ENCODE measurements around the gene ROBO1.
"Not testable (repeated sequence)": the region's sequence is repeated elsewhere in the genome, so short reads cannot be mapped to it uniquely, and the experiment has no call there.

ROBO1 gene

DNA sequence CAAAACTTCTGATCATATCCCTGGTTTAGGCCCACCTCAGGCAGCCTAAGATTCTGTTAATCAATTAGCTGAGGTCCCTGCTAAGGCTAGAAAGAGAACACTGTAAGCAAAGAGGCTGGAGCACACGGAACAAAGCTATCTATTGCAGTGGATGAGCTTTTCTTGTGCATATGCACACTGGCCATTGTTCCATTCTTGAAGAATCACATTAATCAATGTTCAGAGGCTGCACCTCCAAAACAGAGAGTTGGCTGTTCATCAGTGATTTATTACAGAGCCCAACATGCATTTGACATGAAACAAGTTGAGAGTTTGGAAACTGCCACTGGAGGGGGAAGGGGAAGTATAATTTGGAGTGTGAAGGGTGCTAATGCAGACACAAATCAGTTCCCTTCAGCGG, 873.0 kb downstream of the ROBO1 start:
- DNase-seq: no peak

DNA sequence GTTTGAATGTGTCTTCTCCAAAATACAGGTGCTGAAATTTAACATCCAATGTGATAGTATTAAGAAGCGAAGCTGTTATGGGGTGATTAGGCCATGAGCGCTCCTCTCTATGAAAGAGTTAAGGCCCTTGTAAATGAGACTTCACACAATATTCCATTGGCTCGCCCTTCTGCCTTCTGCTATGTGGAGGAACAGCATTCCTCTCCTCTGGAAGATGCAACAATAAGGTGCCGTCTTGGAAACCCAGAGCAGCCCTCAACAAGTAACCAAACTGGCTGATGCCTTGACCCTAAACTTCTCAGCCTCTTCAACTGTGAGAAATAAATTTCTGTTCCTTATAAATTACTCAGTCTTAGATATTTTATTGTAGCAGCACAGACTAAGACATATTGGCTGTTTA, 874.6 kb downstream of the ROBO1 start:
- DNase-seq: no peak

DNA sequence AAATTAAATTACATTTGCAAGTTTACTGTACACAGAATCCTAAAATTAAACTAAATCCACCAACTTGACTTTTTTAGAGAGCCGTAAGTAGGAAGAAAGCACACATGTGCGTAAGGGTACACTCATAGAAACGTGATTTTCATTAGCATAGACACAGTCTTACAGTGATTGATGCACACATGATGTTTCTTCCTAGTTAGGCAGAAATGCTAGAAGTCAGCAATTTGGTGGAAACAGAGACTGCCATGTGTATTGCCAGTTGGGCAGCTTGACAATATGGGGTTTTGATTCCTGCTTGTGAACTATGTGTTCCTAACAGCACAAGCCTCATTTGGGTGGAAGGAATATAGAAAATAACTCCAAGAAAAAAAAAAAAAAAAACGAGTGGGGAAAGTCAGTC, 878.5 kb downstream of the ROBO1 start:
- no peak for DNase-seq

DNA sequence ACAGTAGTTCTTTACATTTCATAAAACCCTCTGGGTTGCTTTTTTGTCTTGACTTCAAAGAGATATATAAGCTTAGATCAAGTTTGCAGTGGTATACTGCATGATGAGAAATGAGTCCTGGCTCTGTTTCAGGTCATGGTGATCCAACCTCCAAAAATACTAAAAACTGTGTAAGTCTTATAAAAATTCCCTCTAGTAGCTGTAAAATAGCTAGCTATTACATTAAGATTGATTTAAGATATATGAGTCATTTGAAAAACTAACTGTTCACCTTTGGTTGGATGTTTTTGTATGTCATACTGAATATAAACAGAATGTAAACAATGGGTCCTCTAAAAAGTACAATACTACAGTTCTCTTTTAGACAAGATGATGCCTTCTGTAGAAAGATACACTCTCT, 879.2 kb downstream of the ROBO1 start:
- DNase-seq: no peak

DNA sequence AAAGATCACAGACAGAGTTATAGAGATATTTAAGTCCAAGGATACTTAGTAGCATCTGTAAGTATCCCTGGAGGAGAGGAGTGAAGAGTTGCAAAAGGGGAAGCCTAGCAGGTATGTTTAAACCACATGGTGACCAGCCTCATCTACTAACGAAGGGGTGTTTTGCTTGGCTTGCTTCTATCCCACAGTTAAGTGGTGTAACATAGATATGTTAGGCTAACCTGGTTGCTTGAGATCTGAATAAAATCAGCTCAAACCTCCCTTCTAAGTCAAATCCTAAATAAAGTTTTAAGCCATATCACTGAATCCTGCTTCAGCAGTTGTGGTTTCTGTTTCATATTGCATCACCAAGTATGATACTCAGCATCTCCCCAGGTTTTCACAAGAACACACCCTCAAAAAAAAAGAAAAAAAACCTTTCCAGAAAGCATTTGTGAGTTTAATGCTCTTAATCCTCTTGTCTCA, 880.2 kb downstream of the ROBO1 start:
- no peak for DNase-seq

DNA sequence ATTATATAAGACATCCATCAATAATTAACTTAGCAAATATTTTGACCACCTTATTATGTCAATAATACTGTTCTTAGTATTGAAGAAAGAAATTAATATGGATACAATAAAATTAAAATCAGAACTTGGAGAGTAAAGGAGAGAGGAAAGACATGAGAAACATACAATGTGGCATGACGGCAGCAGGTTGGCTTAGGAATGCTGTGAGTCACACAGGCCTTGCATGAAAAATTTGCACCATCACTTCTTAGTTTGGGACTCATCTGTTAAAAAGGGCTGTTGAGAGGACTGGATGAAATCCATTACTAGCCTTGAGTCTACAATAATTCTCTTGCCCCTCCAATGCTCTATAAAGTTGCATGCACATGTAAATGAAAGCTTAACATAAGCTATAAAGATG, 880.8 kb downstream of the ROBO1 start:
- no peak for DNase-seq

DNA sequence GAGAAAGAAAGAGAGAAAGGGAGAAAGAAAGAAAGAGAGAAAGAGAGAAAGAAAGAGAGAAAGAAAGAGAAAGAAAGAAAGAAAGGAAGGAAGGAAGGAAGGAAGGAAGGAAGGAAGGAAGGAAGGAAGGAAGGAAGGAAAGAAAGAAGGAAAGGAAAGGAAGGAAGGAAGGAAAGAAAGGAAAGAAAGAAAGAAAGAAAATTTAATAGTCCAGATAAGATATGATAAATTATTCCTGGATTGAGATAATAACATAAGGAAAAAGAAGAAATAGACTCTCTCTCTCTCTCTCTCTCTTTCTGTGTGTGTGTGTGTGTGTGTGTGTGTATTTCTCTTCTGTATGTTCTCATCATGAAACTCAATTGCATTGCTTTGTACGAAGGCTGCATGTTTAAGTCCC, 883.2 kb downstream of the ROBO1 start:
- not testable (repeated sequence) for DNase-seq

DNA sequence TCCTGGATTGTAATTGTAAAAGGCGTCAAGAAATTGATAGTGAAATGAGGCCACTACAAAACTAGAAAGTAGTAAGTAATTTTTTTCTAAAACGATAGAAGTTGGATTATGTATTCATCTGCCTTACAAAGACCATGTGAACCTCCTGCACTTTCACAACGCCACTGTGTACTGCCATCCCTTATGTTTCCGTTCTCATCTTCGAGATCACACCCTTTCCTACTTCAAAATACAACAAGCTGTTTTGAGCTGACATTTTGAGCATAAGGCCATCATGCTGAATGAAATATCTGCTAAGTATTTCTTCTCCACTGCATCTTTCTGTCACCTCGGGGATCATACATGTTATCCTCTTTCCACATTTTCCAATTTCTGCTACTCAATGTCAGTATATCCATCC, 885.5 kb downstream of the ROBO1 start:
- no peak for DNase-seq

DNA sequence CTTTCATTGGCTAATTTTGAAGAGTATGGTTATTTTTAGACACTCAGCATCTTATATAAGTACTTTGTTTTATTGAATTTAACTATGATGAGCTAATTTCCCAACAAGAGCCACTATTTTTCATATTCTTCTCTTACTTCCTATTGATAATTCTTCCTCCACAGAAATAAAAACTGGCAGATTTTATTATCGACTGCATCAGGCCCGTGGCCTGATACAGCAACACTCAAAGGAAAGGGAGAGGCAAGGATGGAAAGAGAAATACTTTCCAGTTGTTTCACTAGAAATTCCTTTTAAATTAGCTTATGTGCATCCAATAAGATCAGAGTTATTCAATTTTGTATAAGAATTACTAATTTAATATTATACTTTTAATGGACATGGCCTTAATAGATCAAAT, 886.3 kb downstream of the ROBO1 start:
- no peak for DNase-seq

DNA sequence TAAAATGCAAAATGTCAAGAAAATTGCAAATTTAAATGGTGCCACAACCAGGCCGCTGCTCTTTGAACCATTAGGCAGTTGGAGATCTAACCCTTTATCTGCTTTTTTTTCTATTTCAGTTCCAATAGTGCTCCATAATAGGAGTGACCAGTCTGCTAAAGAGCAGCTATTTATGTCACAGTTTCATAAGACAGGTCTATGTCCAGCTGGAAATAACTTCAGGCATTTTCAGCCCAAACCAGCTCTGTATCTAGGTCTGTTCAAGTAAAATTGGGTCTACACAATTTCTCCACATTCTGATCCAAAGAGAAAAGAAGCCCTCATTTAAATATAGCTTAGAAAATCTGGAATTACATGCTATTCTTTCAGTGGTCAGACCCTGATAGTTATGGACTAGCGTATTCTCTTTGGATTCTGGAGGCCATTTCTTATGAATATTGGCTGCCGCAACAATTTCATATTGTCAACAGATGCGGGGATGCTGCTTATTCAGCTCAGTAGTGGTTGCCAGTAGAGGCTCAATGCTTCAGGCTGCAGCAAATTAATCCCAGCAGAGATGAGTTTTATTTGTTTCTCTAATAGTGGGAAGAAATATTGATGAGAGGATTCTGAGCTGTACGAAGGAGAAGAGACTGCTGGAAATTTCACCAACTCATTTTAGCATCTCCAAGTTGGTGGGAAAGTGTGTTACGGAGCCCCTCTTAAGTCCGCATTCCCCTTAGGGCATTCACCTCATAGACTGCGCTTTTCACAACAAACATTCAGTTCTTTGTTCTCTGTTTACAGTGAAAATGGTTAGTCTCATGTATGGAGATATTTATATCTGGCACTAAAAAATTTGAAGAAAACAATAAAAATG, 887.0 kb downstream of the ROBO1 start:
- no peak for DNase-seq

DNA sequence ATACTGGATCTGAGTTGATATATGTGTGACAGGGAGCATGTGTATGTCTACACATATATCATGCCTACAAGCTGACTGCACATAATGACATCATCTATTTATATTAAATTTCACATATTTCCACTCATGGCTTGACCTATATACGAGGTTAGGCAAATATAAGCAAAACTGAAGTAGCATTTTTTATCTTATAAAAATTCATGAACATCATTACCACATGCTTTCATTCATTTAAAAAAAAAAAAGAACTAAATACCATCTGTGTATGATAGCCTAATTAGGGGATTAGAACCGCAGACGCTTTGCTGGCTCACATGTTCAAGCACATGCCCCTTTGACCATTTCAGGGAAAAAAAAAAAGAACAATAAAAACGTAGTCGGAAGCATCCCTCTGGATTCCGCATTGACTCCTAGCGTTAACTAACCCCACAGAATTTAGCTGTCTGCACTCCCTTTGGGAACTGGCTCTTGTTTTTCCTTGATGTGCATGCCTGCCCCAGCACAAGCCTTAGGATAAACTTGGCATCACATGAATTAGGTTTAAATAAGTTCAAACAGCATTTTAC, 888.4 kb downstream of the ROBO1 start:
- no peak for DNase-seq

DNA sequence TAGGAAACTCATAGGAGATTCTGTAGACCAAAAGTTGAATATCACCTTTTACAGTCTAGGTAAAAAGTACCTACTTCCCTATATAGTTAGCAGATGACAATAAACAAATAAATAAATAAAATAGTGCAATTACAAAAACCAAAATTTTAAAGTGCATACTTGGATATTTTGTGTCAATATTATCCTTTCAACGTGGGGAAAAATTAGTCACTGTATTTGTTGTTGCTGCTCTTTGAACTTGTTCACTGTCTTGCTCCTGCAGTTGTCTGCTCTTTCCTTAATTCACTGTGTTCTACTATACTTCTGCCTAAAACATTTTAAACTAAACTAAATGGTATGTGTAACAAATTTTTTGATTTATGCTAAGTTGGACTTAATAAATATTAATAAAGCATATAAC, 889.0 kb downstream of the ROBO1 start:
- DNase-seq: no peak

DNA sequence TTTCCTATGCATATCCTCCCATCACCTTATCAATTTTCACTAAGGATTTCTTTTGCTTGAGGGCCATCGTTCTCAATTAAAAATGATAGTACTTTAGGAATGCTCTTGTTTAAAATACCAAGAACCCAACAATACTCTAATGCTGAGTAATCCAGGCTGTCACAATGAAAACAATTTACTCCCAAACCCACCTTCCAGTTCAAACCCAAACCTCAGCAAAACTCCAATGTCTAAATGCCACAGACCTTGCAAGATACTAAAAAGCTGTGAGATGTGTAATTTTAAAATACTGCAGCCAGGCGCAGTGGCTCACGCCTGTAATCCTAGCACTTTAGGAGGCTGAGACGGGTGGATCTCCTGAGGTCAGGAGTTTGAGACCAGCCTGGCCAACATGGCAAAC, 889.8 kb downstream of the ROBO1 start:
- DNase-seq: no peak

DNA sequence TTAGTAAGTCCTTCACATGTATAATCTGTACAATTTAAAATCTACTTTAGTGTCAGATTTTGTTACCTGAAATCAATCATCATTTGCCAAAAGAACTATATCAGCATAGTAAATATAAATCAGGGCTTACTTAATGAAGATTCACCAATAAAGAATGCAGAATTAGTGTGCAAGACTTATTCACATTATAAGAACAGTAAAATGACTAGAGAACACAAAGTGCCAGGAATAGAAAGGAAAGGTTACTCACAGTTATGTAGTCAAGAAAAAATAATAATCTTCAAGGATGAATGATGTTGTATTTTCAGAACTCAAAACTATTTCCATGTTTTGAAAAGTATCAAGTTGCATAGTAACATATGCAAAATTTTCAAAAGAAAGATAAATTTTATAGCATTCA, 891.9 kb downstream of the ROBO1 start:
- DNase-seq: no peak

DNA sequence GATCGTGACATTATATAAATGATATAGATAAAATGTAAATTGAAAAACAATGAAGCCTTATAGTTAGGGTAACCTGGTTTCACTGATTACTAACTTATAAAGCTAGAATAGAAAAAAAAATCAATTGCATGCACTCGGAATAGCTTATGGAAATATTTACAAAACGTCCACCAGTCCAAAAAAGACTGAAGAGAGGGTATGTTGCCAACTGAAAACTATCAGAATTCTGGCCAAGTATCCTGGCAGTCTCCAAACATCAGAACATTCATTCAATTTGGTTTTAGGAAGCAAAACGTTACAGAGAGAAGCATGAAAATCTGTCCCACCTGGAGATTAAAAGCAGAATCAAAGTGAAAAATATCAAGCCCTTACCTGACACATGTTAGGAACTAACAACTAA, 892.4 kb downstream of the ROBO1 start:
- no peak for DNase-seq

DNA sequence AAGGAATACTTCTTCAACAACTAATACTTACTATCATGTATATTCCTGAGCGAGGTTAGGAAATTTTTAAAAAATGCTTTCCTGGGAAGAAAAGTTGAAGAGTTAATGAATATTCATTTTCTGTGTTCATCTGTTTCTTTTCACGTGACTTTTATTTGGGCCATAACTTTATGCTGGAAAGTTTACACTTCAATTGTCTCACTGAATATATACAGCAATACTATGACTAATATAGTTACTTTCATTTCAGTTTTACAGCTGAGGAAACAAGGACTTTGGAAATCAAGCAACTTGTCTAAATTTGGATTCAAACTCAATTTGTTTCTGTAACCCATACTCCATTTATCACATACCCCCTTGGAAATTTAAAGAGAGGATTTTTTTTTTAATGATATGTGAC, 894.2 kb downstream of the ROBO1 start:
- DNase-seq: no peak

DNA sequence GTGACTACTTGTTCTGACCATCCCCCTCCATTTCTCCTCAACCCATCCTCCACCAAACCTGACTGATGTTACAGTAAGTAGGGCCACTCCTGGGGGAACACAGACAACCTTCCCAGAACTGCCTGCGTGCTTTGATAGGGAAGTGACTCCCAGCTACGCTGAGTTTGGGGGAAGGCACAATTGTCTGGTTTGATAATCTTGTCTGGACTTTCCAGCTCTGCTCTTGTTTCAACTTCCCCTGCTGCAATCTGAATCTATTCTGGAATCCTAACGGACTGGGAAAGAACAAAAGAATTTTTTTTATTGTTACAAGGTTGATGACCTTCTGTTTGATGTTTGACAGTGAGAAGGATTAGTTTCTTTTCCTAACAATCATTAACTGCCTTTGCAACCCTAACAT, 895.6 kb downstream of the ROBO1 start:
- no peak for DNase-seq

DNA sequence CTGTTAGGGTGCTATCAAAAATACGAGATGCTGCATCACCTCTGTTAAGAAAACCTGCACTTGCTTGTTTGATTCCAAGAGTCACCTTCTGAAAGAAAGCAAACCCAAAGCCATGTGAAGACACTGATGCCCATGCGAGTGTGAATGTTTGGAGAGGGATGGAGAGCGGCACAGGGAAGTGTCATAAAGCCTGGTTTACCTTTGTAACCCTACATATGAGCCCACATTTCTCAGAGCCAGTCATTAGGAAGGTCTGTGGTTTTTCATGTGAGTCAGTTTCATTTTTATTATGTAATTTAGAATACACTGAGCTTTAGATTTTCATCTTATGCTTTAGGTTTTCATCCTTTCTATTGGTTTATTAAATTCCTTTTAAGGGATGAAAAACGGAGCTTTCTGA, 896.8 kb downstream of the ROBO1 start:
- DNase-seq: no peak

DNA sequence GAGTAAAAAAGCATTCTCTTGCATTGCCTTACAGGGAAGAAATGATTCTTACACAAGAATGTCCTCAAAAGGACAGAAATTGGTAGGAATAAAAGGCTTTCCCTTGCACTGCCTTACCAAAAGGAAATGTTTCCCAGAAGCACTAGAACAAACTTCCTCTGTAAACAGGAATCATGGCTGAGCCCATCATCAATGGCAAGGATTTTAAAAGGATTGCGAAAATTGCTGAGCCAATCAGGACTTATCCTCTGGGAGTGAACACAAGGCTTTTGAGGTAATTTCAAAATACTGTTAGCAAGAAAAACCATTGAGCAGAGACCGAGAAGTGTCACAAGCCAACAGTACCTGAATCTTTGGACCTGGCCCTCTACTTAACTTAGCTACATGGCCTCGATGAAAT, 897.3 kb downstream of the ROBO1 start:
- no peak for DNase-seq

DNA sequence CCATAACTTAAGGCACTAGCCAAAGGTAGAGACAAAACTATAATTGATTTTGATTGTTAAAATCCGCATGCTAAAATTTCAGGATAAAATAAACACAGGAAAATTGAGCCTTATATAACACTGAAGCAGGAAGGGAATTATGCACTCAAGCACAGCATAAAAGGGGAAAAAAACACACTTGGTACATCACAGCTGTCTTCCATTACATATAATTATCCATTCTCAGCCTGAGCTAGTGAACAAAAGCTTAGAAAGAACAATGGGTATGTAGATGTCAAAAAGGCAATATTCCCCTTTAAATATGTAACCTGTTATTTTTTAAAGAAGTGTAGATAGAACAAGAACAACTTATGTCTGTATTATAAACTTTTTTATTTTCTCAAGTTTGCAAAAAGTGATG, 899.2 kb downstream of the ROBO1 start:
- no peak for DNase-seq

DNA sequence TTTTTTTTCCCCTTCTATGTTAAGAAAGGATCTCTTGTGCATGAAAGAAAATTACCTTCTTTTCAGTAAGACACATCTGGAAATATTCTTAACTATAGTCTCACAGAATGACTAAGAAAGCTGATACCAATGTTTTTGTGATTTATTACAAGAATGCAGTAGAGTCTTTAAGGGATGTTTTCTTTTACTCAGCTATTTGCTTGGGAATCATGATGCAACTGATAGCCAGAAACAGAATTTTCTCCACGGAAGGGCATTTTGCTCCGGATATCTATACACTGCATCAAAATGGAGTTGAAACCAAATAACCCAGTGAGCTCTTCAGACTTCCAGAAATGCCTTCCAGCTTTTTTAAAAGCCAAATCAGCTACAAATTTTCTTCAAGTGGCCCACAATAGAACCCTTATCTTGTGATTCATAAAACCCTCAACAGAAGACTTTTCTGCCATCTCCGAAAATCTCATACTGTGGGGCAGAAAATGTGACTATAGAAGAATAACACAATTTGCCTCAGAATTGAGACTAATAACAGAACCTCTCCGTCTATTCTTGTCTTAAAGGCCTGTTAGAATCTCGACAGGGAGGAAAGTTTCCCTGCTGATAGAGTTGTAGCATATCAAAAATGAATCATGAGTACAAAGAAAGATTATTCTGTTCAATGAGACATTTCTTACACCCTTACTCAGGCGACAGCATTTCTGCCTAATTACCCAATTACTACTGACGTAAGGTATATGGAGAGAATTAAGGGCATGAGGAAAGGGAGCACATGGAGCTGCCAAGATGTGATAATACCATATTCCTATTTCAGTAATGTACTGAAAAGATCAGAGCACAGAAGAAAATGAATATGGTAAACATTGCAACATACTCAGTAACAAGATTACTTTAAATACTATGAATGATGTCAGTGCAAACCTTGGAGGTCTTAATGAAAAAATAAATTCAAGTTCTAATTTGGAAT, 900.1 kb downstream of the ROBO1 start:
- DNase-seq: no peak

DNA sequence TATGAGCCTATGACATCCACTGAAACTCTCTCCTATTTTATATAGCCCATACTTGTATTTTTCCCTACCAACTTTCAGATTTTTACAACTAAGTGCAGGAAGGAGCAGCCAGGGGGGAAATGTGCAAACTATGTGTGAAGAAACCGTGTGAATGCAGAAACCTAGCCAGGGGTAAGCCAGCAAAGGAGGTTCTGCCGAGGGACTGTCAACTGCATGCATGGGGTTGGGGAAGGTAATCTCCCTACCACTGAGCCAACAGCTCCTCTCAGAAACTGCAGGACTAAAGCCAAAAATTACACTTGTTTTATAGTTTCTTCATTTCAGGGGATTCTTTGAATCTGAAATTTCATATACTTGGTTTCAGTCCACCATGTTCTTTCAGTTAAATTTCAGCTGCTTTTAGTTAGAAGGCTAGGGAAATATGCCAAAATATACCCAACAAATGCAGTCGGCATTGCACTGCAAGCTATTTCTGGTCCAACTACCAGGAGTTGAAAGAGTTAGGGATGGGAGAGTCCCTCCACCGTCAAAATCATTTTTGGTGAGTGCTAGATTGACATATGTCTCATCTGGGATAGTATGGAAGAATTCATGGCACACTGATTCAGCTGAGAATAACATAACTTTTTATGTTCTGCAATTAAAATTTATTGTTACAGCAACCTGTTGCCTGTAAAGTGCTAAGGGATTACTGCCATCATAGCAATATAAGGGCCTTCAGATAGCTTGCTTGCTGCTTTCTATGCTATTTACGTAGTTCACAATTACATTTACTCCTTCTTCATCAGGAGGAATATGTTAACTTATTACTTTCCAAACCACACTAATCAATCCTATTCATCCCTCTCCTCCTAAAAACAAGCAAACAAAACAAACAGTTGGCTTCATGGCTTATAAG, 904.2 kb downstream of the ROBO1 start:
- DNase-seq: no peak

DNA sequence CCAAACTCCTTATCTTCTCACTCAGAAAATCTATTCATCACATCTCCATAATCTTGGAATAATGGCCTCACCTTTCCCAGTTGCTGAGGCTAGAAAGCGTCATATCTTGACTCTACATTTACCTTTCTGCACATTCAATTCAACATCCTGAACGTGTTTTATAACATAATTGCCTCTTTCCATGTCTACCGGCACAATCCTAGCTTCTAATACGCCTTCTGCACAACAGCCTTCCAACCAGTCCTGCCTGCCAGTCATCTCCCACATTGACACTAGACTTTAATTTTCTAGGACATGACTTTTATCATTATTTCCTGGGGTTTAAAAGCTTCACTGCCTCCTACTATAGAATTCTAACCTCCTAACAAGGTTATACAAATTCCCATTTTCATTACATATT, 906.6 kb downstream of the ROBO1 start:
- DNase-seq: no peak
